SKM-1 (cell line): Measurements from ENCODE around the gene DERA.
A peak's percentile ranks its signal among the peaks of the same experiment; 100 is the strongest.
"Not testable (repeated sequence)": the region's sequence is repeated elsewhere in the genome, so short reads cannot be mapped to it uniquely, and the experiment has no call there.

ENCODE experiments used
- DNase-seq: peaks from one replicate; lab custom pipeline; 2025; ENCODE audit not compliant: unreplicated experiment; lab: John Stamatoyannopoulos, UW

Gene DERA

DNA sequence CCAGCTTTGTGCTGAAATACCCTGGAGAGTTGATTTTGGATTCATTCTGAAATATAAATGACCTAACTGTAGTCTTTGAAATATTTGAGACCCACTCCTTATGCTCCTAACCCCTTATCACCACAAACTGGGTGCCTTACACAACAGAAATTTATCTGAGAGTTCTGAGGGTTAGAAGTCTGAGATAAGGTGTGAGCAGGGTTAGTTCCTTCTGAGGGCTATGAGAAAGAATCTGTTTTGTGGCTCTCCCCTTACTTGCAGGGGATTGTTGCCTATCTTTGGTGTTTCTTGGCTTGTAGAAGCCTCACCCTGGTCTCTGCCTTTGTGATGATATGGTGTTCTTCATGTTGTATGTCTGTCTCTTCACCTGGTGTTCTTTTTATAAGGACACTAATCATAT, 91.7 kb downstream of the DERA start:
- no peak for DNase-seq

DNA sequence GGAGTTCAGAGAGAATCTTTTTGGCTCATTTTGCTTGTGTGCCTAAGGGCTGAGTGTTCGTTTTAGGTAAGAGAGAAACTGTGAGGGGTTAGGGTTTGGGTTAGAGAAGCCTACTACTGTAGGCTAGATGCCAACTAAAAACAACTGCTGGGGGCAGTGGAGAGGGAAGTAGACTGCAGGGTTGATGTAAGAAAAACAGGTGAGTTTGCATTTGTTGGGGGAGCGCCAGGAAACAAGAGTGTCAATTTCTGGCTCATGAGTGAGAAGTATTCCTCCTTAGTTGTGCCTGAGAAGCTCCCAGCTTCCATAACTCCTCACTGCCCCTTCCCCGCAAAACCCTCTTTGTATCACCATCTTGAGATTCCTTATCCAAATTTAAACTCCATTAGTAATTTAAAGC, 92.3 kb downstream of the DERA start:
- no peak for DNase-seq

DNA sequence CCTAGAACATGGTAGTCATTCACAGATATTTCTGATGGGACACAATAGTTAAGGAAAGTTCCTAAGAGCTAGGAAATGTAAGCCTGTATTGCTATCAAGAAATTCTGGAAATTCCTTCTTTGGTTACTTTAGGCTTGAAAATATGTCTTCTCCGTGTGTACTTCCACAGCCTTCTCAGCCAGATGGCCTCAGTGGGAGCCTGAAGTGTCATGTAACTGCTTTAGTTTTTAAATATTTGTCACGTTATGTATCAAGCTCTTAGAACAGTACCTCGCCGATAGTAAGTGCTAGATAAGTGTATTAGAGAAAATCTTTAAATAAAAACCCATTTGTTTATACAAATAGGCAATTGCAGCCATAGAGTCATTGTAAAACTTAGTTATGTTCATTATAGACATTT, 95.6 kb downstream of the DERA start:
- no peak for DNase-seq

DNA sequence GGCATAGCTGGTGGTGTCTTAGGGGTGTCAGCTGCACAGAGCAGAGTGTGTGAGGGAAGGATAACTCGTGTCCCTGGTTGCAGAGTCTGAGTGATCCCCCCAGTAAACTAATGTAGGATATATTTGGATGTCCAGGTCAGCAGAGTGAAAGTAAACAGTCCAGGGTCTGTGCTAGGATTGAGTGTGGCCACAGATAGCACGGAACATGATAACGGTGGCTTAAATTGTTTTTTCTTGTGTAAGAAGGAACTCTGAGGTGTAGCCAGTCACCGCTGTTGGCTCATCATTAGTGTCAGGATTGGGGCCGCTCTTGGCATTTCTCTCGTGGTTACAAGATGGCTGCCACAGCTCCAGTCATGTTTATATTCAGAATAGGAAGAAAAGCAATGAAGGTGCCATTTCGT, 97.3 kb downstream of the DERA start:
- DNase-seq: no peak

DNA sequence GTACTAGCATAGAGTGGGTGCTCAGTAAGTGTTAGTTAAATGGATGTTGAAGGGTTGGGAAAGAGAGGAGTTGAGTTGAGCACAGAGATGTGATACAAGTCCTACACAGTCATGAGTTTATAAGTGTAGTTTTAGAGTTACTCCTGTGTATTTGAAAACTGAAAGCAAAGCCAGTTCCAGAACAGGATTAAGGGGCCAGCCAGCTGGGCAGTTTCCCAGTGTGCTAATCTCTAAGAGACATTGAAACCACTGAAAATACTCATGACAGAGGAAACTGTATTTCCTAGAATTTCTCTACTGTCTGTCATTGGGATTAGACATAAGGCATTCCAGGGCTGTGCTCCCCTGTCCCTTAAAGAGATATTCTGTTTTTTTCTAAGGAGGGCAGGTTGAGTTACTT, 101.0 kb downstream of the DERA start:
- DNase-seq: no peak

DNA sequence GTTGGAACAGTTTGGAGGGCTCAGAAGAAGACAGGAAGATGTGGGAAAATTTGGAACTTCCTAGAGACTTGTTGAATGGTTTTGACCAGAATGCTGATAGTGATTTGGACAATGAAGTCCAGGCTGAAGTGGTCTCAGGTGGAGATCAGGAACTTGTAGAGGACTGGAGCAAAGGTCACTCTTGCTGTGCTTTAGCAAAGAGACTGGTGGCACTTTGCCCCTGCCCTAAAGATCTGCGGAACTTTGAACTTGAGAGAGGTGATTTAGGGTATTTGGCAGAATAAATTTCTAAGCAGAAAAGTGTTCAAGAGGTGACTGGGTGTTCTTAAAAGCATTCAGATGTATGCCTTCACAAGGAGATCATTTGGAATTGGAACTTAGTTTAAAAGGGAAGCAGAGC, 102.6 kb downstream of the DERA start:
- not testable (repeated sequence) for DNase-seq

DNA sequence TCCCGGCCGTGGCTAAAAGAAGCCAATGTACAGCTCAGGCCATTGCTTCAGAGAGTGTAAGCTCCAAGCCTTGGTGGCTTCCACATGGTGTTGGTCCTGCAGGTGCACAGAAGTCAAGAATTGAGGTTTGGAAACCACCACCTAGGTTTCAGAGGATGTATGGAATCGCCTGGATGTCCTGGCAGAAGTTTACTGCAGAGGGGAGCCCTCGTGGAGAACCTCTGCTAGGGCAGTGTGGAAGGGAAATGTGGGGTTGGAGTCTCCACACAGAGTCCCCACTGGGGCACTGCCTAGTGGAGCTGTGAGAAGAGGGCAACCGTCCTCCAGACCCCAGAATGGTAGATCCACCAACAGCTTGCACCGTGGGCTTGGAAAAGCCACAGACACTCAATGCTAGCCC, 103.3 kb downstream of the DERA start:
- DNase-seq: not testable (repeated sequence)

DNA sequence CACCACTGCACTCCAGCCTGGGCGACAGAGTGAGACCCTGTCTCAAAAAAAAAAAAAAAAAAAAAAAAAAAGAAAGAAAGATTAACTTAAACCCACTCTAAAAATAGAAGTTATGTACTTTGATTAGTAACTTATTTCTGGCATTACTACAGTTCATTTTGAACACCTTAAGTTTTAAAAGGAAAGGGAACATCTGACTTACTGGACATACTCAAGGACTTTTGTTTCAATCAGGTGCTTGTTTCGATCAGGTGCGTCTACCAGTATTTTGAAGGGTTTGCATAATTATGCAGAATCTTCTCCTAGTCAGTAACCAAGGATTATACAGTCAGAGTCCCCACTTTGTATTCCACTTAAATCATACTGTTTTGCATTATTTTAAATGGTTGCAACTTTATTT, 105.6 kb downstream of the DERA start:
- DNase-seq: no peak

DNA sequence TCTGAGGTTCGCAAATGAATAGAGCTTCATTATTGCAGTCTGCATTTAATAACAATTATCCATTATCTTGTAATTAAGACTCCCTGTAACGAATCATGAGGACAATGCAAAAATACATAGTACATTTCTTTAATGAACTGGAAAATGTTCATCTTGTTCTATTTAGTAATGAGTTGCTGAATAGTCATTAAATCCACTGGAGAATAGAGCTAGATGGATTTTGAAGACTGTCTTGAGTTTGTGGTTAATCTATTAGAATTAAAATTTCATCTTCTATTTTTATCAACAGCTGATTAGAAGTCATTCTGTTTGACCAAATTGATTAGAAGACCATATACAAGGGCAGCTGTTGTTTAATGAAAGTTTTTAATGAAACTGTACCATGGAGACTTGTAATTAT, 107.2 kb downstream of the DERA start:
- no peak for DNase-seq

DNA sequence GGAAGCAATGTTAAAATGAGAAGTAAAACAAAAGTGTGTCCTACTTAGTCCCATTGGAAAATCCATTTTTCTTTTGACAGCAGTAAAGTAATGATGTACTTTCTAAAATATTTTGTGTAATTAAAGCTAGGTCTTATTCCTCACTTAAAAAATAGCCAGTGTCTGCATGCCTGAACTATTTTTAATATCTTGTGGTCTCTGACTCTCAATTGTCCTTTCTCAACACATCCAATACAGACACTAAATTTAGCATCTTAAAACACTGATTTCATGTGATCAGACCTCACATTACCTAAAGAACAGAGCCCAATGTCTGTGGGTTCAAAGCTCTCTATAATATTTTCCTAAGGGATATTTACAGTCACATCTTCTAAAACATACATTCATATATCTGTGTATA, 108.0 kb downstream of the DERA start:
- DNase-seq: no peak

DNA sequence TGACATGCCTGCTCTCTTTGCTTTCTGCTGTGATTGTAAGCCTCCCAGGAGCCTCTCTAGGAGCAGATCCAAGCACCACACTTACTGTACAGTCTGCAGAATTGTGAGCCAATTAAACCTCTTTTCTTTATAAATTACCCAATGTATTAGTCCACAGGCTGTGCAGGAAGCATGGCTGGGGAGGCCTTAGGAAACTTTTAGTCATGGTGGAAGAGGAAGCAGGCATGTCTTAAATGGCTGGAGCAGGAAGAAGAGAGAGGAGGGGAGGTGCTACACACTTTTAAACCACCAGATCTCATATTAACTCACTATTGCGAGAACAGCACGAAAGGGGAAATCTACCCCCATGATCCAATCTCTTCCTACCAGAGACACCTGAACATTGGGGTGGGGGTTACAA, 108.9 kb downstream of the DERA start:
- DNase-seq: no peak

DNA sequence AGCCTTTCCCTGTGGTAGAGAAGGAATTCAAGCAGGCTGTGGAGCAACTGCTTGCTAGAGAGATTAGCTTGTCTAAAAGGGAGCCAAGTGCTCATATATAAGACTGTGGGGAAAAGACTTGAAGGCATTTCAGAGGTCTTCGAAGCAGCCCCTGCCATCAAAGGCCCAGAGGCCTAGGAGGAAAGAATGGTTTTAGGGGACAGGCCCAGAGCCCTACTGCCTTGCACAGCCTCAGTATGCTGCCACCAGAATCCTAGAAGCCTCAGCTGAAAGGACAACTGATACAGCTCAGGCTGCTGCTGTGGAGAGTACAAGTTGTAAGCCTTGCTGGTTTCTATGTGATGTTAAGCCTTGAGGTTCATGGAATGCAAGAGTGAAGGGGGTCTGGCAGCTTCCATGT, 109.9 kb downstream of the DERA start:
- no peak for DNase-seq

DNA sequence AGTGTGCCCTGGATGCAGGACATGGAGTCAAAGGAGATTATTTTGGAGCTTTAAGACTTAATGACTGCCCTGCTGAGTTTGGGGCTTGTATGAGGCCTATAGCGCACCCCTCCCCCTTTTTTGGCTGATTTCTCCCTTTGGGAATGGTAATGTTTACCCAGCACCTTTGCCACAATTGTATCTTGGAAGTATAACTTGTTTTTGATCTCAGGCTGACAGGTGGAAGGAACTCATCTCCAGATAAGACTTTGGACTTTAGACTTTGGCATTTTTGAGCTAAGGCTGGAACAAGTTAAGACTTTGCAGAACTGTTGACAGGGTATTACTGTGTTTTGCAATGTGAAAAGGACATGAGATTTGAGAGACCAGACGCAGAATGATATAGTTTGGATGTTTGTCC, 110.5 kb downstream of the DERA start:
- no peak for DNase-seq

DNA sequence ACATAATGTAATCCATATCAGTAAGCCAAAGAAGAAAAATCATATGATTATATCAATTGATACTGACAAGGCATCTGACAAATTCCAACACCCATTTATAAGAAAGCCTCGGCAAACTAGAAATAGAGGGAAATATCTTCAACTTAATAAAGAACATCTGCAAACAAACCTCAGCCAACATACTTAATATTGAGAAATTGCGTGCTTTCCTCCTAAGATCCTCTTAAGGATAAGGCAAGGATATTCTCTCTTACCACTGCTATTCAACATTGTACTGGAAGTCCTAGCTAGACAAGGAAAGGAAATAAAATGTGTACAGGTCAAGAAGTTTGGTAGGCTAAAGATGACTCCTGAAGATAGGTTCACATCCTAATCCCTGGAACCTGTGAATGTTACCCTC, 115.9 kb downstream of the DERA start:
- no peak for DNase-seq

DNA sequence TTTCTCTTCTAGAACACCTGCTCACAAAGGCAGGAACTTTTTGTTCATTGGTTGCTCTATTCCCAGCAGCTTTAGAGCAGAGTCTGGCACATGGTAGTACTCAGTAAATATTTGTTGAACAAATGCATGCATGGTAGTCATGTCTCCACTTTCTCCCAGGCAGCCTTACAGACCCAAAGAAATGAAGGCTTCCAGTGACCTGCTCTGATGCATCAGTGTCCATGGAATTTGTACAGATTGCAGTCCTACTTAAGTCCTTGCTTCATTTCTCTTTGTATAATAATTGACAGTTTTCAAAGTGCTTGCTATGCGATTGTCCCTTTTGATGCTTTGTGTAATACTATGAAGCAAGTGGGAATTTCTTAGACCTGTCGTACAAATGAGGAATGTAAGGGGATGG, 119.6 kb downstream of the DERA start:
- DNase-seq: no peak

DNA sequence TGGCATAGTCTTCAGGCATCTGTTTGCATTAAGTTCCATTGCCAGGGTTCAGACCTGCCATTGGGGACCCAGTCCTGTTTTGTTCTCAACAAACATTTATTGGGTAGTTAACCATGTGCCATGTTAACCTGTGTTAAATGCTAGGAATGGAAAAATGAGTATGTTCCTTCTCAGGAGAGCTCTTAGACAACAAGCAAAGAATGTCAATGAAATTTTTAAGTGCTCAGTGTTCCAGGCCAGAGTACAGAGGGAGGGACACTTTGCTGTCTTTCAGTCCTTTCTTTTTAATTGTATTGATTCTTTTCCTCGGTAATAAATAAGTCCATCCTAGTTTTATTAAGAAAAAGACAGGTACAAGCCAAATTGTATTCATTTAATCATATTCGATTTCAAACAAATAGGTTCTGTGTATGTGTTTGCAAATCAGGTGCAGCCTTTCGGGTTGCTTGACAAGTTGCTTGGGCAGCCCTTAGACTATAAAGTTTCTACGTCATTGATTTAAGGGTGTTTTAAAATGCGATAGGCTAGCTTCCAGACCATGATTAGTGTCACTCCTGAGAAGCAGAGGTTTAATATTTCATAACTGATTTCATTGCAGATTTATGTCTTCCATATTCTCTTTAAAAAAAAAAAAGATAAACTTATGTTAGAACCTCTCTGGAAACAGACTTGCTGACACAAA, 123.1 kb downstream of the DERA start:
- DNase-seq: no peak

DNA sequence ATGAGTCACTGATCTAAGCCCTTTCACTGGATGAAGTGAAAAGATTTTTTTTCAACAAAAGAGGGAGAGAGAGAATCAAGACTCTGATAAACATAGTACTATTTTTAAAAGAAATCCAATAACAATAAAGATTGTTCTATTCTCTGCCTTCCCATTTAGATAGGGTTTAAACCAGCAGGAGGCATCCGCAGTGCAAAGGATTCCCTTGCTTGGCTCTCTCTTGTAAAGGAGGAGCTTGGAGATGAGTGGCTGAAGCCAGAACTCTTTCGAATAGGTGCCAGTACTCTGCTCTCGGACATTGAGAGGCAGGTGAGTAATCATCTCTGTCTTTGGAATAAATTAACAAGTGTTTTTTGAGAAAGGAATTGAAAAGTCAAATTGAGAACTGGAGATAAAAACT, 124.9 kb downstream of the DERA start:
- no peak for DNase-seq

DNA sequence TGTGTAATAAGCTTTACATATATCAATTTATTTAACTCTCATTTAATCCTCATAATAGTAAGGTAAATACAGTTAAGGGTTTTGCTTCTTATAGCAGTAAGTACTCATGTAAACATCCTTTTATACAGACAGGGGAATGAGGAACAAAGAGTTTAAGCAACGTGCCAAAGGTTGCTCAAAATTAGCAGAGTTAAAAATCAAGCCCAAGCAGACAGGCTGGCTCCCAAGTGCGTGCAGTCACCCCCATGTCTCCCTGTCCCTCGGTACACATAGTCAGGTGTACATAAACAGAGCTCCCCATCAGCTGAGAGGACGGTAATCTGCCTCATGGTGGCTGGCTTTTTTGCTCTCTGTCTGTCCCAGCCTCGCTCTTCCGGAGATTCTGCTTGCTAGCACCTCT, 126.4 kb downstream of the DERA start:
- DNase-seq: no peak

DNA sequence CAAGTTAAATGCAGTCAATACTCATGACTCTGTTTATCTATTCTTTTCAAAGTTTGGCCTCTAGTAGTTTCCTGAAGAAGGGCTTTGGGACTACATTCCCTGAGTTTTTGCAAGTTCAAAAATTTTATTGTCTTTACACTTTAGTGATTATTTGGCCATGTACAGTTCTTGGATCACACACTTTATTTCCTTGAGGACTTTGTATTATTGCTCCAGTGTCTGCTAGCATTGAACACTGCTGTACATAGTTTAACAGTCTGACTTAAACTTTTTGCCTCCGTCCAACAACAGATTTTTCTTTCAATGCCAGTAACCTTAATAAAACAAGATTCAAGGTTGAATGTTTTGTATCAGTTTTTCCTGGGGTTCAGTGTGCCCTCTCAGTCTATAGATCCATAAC, 132.3 kb downstream of the DERA start:
- no peak for DNase-seq

DNA sequence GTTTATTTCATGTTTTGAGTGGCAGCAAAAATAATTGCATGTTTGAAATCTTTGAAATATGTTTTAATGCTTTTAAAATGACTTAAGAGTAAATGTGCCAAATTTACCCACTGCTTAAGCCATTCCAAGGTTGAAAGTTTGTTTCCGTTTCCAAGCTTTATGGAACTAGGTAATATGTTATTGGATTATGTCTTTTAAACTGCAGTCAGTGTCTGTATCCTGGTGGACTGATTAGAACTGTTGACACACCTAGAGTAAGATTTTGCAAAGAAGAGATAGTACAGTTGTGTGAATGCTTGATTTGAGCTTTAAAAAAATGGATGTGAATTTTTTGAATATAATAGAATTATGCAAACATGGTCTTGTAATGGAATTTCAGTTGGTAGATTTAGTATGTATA, 135.1 kb downstream of the DERA start:
- DNase-seq: no peak

DNA sequence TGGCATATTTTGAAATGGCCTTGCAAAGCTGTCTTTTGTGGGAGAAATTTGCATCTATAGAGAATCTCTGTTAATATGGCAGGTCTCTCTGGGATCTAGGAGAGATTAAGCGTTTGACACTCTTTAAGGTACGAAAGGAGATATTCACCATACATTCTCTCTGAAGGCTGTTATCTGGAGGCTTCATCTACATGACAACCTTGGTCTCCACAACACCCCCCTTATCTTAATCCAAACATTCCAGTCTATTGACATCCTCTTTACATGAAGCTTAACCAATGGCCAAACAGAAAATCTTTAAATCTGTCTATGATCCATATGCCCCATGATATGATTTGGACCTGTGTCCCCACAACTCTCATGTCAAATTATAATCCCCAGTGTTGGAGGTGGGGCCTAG, 137.4 kb downstream of the DERA start:
- no peak for DNase-seq

DNA sequence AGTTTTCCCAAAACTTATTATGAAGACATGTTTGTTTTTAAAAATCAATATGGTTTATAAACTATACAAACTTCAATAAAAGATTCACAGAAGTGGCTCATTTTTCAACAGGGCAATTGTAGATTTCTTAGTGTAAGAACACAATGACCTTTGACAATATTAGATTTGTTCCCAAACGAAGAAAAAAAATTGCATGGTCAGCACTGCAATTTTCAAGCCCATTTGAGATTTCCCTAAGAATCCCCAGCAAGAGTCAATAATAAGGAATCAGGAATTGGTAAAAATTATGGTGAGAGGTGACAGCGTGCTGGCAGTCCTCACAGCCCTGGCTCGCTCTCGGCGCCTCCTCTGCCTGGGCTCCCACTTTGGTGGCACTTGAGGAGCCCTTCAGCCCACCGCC, 145.8 kb downstream of the DERA start:
- no peak for DNase-seq

DNA sequence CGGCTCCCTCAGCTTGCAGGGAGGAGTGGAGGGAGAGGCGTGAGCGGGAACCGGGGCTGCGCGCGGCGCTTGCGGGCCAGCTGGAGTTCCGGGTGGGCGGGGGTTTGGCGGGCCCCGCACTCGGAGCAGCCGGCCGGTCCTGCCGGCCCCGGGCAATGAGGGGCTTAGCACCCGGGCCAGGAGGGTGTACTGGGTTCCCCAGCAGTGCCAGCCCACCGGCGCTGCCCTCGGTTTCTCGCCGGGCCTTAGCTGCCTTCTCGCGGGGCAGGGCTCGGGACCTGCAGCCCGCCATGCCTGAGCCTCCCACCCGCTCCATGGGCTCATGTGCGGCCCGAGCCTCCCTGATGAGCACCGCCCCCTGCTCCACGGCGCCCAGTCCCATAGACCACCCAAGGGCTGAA, 146.2 kb downstream of the DERA start:
- not testable (repeated sequence) for DNase-seq

DNA sequence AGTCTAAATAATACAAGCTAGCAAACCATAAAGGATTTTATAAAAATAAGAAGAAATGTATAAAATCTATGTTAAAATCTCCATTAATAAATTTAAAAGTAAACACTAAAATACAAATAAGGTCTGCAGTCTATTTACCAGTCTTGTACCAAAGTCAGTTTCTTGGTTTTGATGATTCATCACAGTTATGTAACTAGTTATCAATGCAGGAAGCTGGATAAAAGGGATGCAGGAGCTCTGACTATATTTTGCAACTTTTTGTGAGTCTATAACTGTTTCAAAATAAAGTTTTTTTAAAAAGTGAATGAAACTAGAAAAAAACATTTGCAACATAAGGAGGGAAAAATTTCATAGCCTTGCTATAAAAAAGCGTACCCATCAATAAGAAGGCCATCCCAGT, 151.5 kb downstream of the DERA start:
- peak; percentile 0 for DNase-seq
